ENCODE measurements around the gene OR4S2.

OR4S2 gene

DNA sequence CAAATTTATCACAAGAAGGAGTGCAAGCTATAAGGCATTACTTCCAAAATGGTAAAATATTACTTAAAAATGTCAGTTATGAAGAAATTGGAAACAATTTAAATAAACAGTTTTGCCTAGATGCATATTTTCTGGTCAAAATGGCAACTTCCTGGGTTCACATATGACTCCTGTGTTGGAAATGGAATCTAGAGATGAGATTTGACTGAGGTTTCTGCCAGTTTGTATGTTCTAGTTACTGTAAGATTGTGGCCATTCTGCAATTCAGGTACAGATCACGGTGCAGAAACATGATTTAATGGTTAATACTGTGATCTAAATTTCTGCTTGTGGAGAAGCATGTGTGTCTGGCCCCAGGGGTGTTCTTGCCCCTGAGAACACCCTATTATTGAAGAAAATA, 10.5 kb downstream of the OR4S2 start:
- H3K4me3 ChIP-seq (ENCODE audit: low read depth, low read length): no peak overlapping the region
- TF ChIP-seq, protein P1, sequence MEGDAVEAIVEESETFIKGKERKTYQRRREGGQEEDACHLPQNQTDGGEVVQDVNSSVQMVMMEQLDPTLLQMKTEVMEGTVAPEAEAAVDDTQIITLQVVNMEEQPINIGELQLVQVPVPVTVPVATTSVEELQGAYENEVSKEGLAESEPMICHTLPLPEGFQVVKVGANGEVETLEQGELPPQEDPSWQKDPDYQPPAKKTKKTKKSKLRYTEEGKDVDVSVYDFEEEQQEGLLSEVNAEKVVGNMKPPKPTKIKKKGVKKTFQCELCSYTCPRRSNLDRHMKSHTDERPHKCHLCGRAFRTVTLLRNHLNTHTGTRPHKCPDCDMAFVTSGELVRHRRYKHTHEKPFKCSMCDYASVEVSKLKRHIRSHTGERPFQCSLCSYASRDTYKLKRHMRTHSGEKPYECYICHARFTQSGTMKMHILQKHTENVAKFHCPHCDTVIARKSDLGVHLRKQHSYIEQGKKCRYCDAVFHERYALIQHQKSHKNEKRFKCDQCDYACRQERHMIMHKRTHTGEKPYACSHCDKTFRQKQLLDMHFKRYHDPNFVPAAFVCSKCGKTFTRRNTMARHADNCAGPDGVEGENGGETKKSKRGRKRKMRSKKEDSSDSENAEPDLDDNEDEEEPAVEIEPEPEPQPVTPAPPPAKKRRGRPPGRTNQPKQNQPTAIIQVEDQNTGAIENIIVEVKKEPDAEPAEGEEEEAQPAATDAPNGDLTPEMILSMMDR (conservative IDR thresholded peaks at IDR 0.05; ENCODE audit: low read depth, low read length): no peak
- no peak for DNase-seq (ENCODE audit: low read depth)

DNA sequence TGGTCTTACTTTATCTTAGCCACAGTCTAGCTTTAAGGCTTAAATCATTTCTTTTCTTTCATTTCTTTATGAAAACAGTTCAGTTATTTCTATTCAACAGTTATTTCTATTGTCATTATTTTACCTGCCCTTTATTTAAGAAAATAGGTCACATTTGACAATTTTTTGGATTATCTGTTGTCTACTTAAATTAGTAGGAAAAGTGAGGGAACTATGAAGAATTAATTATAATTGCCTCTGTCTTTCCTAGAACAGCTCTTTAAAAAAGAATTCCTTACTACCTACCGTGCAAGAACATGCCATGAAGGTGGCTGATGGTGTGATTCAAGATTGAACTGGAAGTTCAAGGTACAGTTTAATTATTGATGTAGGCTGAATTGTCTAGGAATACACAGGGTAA, 13.8 kb downstream of the OR4S2 start, which contains the start of gene OR4C6:
OR4C6 (plus strand) TSS at position 301 of the 400 bp plus-strand sequence. CDS start 2,966 bp downstream, outside the sequence.
- no peak within 1 kb of the TSS for H3K4me3 ChIP-seq (ENCODE audit: low read depth, low read length)
- DNase-seq (ENCODE audit: low read depth): no peak
- TF ChIP-seq, protein P1 (conservative IDR thresholded peaks at IDR 0.05; ENCODE audit: low read depth, low read length): no peak

DNA sequence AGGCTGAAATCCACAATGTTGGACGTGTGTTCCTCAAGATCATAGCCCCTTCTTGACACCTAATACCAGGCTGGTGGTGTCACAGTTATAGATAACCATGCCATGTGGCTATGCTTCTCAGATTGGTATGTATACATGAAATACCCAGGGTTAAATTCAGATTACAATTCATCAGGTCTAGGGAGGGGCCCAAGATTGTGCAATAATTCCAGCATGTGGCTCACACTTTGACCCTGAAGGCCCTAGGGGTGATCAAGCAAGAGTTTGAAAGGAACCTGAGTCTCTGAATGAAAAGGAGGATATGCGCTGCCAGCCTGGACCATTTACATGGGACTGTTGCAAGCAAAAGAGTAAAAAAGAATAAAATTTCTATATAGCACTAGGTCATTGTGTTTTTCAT, 21.2 kb downstream of the OR4S2 start:
- DNase-seq (ENCODE audit: low read depth): no peak

DNA sequence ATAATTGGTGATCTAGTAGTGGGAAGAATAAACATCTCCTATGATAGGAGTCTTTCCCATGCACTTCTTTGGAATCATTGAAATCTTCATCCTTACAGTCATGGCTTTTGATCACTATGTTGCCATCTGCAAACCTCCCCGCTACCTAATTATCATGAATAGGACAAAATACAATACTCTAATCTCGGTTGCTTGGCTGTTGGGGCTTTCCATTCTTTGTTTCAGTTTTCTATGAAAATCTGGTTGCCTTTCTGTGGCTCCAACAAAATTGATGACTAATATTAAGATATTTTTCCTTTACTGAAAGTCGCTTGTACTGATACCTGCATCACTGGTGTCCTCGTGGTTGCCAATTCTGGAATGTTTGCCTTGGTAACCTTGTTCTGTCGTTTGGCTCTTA, 25.7 kb downstream of the OR4S2 start:
- TF ChIP-seq, protein P1 (conservative IDR thresholded peaks at IDR 0.05; ENCODE audit: low read depth, low read length): no peak
- DNase-seq (ENCODE audit: low read depth): no peak
- H3K4me3 ChIP-seq (ENCODE audit: low read depth, low read length): no peak overlapping the region

More for the DNA sequence above, 21.2 kb downstream of the OR4S2 start:
- TF ChIP-seq, protein P1 (conservative IDR thresholded peaks at IDR 0.05; ENCODE audit: low read depth, low read length): no peak
- no peak overlapping the region for H3K4me3 ChIP-seq (ENCODE audit: low read depth, low read length)

DNA sequence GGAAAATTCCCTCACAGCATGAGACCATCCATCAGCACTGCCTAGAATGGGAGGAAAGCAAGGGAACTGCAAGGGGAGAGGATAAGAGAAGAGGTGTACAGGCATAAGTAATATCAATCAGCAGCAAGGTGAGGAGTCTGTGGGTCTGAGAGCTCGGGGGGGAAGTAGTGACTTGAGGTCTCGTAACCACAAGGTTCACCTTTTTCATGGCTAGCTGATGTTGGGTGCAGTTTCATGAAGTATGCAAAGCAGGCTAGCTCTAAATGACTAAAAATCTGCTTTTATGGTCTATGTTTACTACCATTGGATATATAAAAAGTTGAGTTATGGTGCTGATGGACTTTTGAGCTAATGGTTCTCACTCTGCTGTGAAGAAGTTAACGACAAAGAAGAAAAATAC, 49.7 kb downstream of the OR4S2 start:
- TF ChIP-seq, protein P1 (conservative IDR thresholded peaks at IDR 0.05; ENCODE audit: low read depth, low read length): no peak
- H3K4me3 ChIP-seq (ENCODE audit: low read depth, low read length): no peak overlapping the region
- DNase-seq (ENCODE audit: low read depth): no peak

DNA sequence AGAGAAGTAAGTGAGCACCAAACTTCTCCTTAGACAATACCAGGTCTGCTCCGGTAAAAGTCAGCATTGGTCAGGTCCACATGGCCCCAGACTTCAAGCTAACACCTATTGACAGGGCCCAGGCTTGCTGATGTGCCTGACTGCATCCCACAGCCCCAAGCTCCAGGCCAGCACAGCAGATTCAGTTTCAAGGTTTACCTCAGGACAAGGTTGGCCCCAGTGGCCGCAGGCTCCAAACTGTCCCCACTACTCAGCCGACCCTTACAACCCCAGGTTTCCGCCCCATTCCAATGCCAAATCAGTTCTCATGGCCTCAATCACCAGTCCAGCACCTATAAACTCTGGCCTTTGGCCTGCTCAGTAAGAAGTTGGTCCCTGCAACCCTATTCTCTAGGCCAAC, 53.3 kb downstream of the OR4S2 start:
- TF ChIP-seq, protein P1 (conservative IDR thresholded peaks at IDR 0.05; ENCODE audit: low read depth, low read length): no peak

More for the DNA sequence above, 53.3 kb downstream of the OR4S2 start:
- DNase-seq (ENCODE audit: low read depth): no peak
- H3K4me3 ChIP-seq (ENCODE audit: low read depth, low read length): no peak overlapping the region
